SH-SY5Y (cell line): ENCODE results near the gene SAE1.

Experiments
- GATA2 ChIP-seq: IDR thresholded peaks from 2 replicates; pipeline ENCODE4 v1.6.1; 2011; ENCODE audit warnings: mild to moderate bottlenecking, low read depth, low read length
- GATA3 ChIP-seq: IDR thresholded peaks from 2 replicates; pipeline ENCODE4 v1.6.1; 2011; ENCODE audit warnings: low read depth, mild to moderate bottlenecking, low read length, moderate library complexity

DNA sequence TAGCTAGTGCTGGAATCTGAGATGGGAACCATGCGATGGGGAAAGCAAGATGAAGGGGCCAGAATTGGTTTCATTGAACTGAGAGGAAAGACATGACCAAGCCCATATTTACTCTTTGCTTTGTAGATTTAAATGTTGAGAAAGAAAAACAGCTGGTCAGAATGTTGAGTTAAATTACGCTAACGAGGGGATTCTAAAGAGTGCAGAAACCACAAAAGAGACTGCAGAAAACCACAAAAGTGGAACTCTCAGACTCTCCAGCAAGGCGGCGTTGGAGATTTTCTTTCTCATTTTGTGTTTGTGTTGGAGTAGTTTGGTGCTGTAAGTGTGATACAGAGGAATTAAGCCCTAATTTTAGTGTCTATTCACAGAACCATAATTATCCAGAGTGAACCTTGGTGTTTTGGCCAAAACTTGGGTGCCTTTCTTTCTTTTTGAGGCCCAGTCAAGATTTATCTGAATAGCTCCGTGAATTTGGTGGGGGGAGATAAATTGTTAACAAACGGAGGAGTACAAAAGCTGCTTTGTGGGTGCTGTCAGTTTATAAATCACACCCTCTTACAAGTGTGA is 26.3 kb downstream of the SAE1 start:
- TF ChIP-seq GATA3 (no peak), GATA2 (no peak)
